SK-N-SH treated with all-trans-retinoic acid at 6 μM for 48 hours (cell line): ENCODE data around the gene EGLN2.

Source experiments
- ARNTL ChIP-seq: fragments of 450-650 bp; formaldehyde crosslinking; IDR thresholded peaks from 2 replicates; pipeline ENCODE4 v1.5.0; 2020; ENCODE audit warnings: low read depth, mild to moderate bottlenecking, moderate library complexity, borderline replicate concordance
- OSR1 ChIP-seq: fragments of 250-450 bp; sonication (Bioruptor Pico); IDR thresholded peaks from 2 replicates; pipeline ENCODE4 v1.8.0; 2022; ENCODE audit warnings: moderate library complexity, mild to moderate bottlenecking, inconsistent platforms
- PPARA ChIP-seq: fragments of 250-450 bp; sonication (Bioruptor Pico); IDR thresholded peaks from 2 replicates; pipeline ENCODE4 v1.5.0; 2020; ENCODE audit warnings: mild to moderate bottlenecking, borderline replicate concordance
- RARB ChIP-seq: fragments of 250-450 bp; sonication (Bioruptor Pico); IDR thresholded peaks from 2 replicates; pipeline ENCODE4 v1.8.0; 2021; ENCODE audit warnings: mild to moderate bottlenecking, moderate library complexity
- TCF4 ChIP-seq: fragments of 250-450 bp; sonication (Bioruptor Pico); IDR thresholded peaks from 2 replicates; pipeline ENCODE4 v1.8.0; 2021; ENCODE audit warnings: mild to moderate bottlenecking, moderate library complexity, borderline replicate concordance
- ZC3H10 ChIP-seq: fragments of 250-450 bp; sonication (Bioruptor Pico); IDR thresholded peaks from 2 replicates; pipeline ENCODE4 v1.5.1; 2021; ENCODE audit warnings: mild to moderate bottlenecking, moderate library complexity
- ZFP30 ChIP-seq: fragments of 450-650 bp; formaldehyde crosslinking; IDR thresholded peaks from 2 replicates; pipeline ENCODE4 v1.5.0; 2022; ENCODE audit warnings: mild to moderate bottlenecking, moderate library complexity
- ZNF70 ChIP-seq: fragments of 450-650 bp; formaldehyde crosslinking; IDR thresholded peaks from 2 replicates; pipeline ENCODE4 v1.5.0; 2020; ENCODE audit warnings: mild to moderate bottlenecking, moderate library complexity
- TF ChIP-seq, protein P1 (sequence below): fragments of 250-450 bp; sonication (Bioruptor Pico); IDR thresholded peaks from 2 replicates; pipeline ENCODE4 v1.5.0; 2020; ENCODE audit warnings: mild to moderate bottlenecking, moderate library complexity

DNA sequence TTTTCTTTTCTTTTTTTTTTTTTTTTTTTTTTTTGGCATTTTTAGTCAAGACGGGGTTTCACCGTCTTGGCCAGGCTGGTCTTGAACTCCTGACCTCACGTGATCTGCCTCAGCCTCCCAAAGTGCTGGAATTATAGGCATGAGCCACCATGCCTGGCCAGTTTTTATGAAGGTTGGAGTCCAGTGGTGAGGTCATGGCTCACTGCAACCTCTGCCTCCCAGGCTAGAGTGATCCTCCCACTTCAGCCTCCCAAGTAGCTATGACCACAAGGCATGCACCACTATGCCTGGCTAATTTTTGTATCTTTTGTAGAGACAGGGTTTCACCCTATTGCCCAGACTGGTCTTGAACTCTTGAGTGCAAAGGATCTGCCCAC, 43.8 kb upstream of the EGLN2 start:
- no peak for TF ChIP-seq RARB (CRISPR knock-in tag)
- TF ChIP-seq ZC3H10 (CRISPR knock-in tag) = no peak
- TF ChIP-seq, protein P1, sequence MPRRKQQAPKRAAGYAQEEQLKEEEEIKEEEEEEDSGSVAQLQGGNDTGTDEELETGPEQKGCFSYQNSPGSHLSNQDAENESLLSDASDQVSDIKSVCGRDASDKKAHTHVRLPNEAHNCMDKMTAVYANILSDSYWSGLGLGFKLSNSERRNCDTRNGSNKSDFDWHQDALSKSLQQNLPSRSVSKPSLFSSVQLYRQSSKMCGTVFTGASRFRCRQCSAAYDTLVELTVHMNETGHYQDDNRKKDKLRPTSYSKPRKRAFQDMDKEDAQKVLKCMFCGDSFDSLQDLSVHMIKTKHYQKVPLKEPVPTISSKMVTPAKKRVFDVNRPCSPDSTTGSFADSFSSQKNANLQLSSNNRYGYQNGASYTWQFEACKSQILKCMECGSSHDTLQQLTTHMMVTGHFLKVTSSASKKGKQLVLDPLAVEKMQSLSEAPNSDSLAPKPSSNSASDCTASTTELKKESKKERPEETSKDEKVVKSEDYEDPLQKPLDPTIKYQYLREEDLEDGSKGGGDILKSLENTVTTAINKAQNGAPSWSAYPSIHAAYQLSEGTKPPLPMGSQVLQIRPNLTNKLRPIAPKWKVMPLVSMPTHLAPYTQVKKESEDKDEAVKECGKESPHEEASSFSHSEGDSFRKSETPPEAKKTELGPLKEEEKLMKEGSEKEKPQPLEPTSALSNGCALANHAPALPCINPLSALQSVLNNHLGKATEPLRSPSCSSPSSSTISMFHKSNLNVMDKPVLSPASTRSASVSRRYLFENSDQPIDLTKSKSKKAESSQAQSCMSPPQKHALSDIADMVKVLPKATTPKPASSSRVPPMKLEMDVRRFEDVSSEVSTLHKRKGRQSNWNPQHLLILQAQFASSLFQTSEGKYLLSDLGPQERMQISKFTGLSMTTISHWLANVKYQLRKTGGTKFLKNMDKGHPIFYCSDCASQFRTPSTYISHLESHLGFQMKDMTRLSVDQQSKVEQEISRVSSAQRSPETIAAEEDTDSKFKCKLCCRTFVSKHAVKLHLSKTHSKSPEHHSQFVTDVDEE (CRISPR knock-in tag) = no peak
- no peak for TF ChIP-seq OSR1
- no peak for TF ChIP-seq ZFP30
- TF ChIP-seq PPARA = no peak
- TF ChIP-seq TCF4 (CRISPR knock-in tag) = no peak
- no peak for TF ChIP-seq ZNF70 (CRISPR knock-in tag)
- TF ChIP-seq ARNTL (CRISPR knock-in tag) = no peak
